Uterus (tissue), 2 donors: ENCODE data around the gene PRSS27.

Source experiments
- CTCF ChIP-seq, 4 experiments: fragments of 200-600 bp in 2 of 4; fragments of 450-650 bp in 2 of 4; sonication (generic) in 2 of 4; IDR thresholded peaks; one replicate each; pipeline ENCODE4 v1.5.1; 2016 to 2019; ENCODE audit warnings: antibody characterized with exemption in 4 of 4, mild to moderate bottlenecking in 2 of 4, moderate library complexity in 1 of 4
- POLR2A ChIP-seq, 2 donors: fragments of 450-650 bp; IDR thresholded peaks; one replicate each; pipeline ENCODE4 v1.6.1; 2016; ENCODE audit warnings: antibody characterized with exemption in 2 of 2, mild to moderate bottlenecking in 1 of 2, moderate library complexity in 1 of 2

GRCh38 chr16:2710711-2711231 is 9.3 kb downstream of the PRSS27 start:
- no peak for TF ChIP-seq CTCF (IDR thresholded peaks at IDR 0.05)
- no peak for TF ChIP-seq POLR2A (IDR thresholded peaks at IDR 0.05)
